OCI-LY7 (cell line): ENCODE measurements around the gene GLCE.

Source experiments
- EZH2phosphoT487 ChIP-seq: fragments of 200-600 bp; sonication (generic); IDR thresholded peaks from 2 replicates; pipeline ENCODE4 v1.6.1; 2018; ENCODE audit warnings: low read depth, borderline replicate concordance, mild to moderate bottlenecking, mixed run types, antibody characterized with exemption, low read length, moderate library complexity, mixed read lengths
- TF ChIP-seq, protein P1 (sequence below): fragments of 200-600 bp; sonication (generic); conservative IDR thresholded peaks from 2 replicates; pipeline ENCODE4 v1.5.1; 2014; ENCODE audit warnings: mild to moderate bottlenecking, antibody characterized with exemption, low read length, moderate library complexity, mixed read lengths

GRCh38 chr15:69172847-69173246 lies 12.4 kb downstream of the GLCE start:
- TF ChIP-seq, protein P1, sequence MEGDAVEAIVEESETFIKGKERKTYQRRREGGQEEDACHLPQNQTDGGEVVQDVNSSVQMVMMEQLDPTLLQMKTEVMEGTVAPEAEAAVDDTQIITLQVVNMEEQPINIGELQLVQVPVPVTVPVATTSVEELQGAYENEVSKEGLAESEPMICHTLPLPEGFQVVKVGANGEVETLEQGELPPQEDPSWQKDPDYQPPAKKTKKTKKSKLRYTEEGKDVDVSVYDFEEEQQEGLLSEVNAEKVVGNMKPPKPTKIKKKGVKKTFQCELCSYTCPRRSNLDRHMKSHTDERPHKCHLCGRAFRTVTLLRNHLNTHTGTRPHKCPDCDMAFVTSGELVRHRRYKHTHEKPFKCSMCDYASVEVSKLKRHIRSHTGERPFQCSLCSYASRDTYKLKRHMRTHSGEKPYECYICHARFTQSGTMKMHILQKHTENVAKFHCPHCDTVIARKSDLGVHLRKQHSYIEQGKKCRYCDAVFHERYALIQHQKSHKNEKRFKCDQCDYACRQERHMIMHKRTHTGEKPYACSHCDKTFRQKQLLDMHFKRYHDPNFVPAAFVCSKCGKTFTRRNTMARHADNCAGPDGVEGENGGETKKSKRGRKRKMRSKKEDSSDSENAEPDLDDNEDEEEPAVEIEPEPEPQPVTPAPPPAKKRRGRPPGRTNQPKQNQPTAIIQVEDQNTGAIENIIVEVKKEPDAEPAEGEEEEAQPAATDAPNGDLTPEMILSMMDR: no peak
- TF ChIP-seq EZH2phosphoT487: no peak
